ENCODE measurements around the gene NAMPT. TPM values are rescaled to one million over a fixed set of nuclear protein-coding genes. Genes with fewer than 3 reads are reported as not detected.
"Not testable (repeated sequence)": the region's sequence is repeated elsewhere in the genome, so short reads cannot be mapped to it uniquely, and the experiment has no call there.

Gene NAMPT
- total RNA-seq, 1 experiment from 2014 or later, result 392 TPM

DNA sequence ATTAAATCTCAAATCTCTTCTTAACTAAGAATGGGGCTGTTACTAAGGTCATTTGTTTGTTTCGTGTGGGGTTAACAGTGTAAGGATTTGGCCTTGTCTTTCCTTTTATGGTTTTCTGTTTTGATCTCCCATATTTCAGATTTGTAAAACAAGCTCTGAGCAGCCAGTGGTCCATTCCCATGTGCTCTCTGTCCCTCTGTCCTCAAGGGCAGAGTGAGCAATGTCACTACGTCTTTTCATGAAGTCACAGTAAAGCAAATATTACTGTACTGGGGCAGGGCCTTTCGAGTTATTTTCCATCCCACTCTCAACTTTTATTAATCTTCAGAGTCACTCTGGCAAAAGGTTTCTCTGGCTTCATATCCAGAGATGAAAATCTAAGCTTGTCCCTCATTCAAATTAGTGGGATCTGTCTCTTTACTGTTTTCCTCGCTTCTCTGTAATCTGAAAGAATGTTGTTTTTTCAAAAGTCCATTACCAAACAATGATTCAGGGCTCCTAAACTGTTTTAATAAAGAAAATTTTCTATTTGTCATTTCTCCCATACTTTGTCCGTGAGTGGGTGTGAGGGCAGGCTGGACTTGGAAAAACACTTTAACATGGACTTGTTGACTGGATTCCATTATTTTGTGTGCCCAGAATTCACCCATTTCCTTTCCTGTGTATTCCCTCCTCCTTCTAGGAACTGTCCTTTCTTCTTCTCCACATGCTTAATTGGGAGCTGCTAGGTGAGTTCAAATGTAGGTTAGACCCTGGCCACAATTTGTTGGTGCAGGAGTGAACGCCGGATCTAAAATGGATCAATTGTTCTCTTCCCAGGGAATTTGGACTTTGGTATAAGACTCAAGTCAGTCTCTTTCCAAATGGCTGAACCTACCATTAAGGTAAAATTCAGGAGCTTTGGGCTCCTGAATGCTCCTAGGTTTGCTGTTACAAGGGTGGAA lies 42.1 kb upstream of the NAMPT start:
- TF ChIP-seq, protein P1, sequence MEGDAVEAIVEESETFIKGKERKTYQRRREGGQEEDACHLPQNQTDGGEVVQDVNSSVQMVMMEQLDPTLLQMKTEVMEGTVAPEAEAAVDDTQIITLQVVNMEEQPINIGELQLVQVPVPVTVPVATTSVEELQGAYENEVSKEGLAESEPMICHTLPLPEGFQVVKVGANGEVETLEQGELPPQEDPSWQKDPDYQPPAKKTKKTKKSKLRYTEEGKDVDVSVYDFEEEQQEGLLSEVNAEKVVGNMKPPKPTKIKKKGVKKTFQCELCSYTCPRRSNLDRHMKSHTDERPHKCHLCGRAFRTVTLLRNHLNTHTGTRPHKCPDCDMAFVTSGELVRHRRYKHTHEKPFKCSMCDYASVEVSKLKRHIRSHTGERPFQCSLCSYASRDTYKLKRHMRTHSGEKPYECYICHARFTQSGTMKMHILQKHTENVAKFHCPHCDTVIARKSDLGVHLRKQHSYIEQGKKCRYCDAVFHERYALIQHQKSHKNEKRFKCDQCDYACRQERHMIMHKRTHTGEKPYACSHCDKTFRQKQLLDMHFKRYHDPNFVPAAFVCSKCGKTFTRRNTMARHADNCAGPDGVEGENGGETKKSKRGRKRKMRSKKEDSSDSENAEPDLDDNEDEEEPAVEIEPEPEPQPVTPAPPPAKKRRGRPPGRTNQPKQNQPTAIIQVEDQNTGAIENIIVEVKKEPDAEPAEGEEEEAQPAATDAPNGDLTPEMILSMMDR (IDR thresholded peaks at IDR 0.05; ENCODE audit: unreplicated experiment), result no peak
- no peaks in the 10 kb centered on the region for H3K36me3 Mint-ChIP-seq (ENCODE audit: insufficient read depth, unreplicated experiment)
- DNase-seq (ENCODE audit: unreplicated experiment), result no peak
- H3K4me1 Mint-ChIP-seq (ENCODE audit: insufficient read depth, unreplicated experiment), result peaks cover 13% of the 10 kb centered on the region
- CTCF ChIA-PET, result interaction anchor here (0.7 to 1.2 kb wide), 2 partner anchors 12 to 91 kb away, joined by 3 read pairs; no protein-coding TSS in a partner anchor
- no peak overlapping the region for H3K27ac Mint-ChIP-seq (ENCODE audit: low read depth, unreplicated experiment)
- BruUV-seq (replicated peaks), result no TSS peak
- no peaks in the 10 kb centered on the region for H3K9me3 Mint-ChIP-seq (ENCODE audit: unreplicated experiment)
- H3K27me3 Mint-ChIP-seq (ENCODE audit: insufficient read depth, unreplicated experiment), result no peaks in the 10 kb centered on the region
- POLR2A ChIA-PET, result interaction anchor here (1.1 to 1.2 kb wide), 2 partner anchors 9 to 42 kb away, joined by 3 read pairs; partner anchors contain the start of gene NAMPT
- H3K4me3 Mint-ChIP-seq (ENCODE audit: unreplicated experiment), result no peak overlapping the region
- intact Hi-C loops (cut with micrococcal nuclease), result no loop called here

DNA sequence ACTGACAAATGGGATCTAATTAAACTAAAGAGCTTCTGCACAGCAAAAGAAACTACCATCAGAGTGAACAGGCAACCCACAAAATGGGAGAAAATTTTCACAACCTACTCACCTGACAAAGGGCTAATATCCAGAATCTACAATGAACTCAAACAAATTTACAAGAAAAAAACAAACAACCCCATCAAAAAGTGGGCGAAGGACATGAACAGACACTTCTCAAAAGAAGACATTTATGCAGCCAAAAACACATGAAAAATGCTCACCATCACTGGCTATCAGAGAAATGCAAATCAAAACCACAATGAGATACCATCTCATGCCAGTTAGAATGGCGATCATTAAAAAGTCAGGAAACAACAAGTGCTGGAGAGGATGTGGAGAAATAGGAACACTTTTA lies 39.7 kb upstream of the NAMPT start:
- CTCF ChIA-PET; H3K9me3 Mint-ChIP-seq (ENCODE audit: unreplicated experiment); H3K36me3 Mint-ChIP-seq (ENCODE audit: insufficient read depth, unreplicated experiment); H3K4me1 Mint-ChIP-seq (ENCODE audit: insufficient read depth, unreplicated experiment); H3K27me3 Mint-ChIP-seq (ENCODE audit: insufficient read depth, unreplicated experiment); BruUV-seq (replicated peaks); H3K27ac Mint-ChIP-seq (ENCODE audit: low read depth, unreplicated experiment); POLR2A ChIA-PET; DNase-seq (ENCODE audit: unreplicated experiment); intact Hi-C loops (cut with micrococcal nuclease); H3K4me3 Mint-ChIP-seq (ENCODE audit: unreplicated experiment): not testable (repeated sequence)

DNA sequence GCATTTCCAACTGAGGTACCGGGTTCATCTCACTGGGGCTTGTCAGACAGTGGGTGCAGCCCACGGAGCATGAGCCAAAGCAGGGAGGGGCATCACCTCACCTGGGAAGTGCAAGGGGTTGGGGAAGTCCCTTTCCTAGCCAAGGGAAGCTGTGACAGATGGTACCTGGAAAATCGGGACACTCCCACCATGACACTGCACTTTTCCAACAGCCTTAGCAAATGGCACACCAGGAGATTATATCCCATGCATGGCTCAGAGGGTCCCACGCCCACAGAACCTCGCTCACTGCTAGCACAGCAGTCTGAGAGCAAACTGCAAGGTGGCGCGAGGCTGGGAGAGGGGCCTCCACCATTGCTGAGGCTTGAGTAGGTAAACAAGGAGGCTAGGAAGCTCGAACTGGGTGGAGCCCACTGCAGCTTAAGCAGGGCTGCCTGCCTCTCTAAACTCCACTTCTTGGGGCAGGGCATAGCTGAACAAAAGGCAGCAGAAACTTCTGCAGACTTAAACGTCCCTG lies 35.5 kb upstream of the NAMPT start:
- H3K4me3 Mint-ChIP-seq (ENCODE audit: unreplicated experiment); intact Hi-C loops (cut with micrococcal nuclease); POLR2A ChIA-PET; H3K4me1 Mint-ChIP-seq (ENCODE audit: insufficient read depth, unreplicated experiment); H3K36me3 Mint-ChIP-seq (ENCODE audit: insufficient read depth, unreplicated experiment); BruUV-seq (replicated peaks); DNase-seq (ENCODE audit: unreplicated experiment); H3K27me3 Mint-ChIP-seq (ENCODE audit: insufficient read depth, unreplicated experiment); H3K9me3 Mint-ChIP-seq (ENCODE audit: unreplicated experiment); CTCF ChIA-PET; H3K27ac Mint-ChIP-seq (ENCODE audit: low read depth, unreplicated experiment): not testable (repeated sequence)

DNA sequence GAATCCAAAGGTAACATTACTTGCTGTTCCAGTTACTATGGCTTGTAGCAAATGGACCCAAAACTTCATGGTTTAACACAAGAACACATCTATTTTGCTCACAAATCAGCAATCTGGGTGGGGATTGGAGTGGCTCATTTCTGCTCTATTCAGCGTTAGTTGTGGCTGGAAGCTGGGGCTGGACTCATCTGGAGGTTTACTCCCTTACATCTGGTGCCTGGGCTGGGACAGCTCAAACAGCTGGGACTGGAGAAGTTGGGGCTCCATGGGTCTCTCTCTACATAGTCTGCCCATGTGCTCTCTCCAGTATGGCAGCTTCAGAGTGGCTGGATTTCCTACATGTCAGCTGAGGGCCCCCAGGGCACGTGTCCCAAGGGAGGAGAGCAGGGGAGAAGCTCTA lies 33.7 kb upstream of the NAMPT start:
- Mint-ChIP-seq H3K4me1 (ENCODE audit: insufficient read depth, unreplicated experiment) (peaks cover 16% of the 10 kb centered on the region), H3K9me3 (ENCODE audit: unreplicated experiment) (no peaks in the 10 kb centered on the region), H3K4me3 (ENCODE audit: unreplicated experiment) (no peak overlapping the region), H3K36me3 (ENCODE audit: insufficient read depth, unreplicated experiment) (no peaks in the 10 kb centered on the region), H3K27me3 (ENCODE audit: insufficient read depth, unreplicated experiment) (no peaks in the 10 kb centered on the region), H3K27ac (ENCODE audit: low read depth, unreplicated experiment) (no peak overlapping the region)
- TF ChIP-seq, protein P1 (IDR thresholded peaks at IDR 0.05; ENCODE audit: unreplicated experiment), result no peak
- DNase-seq (ENCODE audit: unreplicated experiment), result no peak
- ChIA-PET POLR2A (interaction anchor here (0.7 to 0.8 kb wide), 2 partner anchors 28 to 85 kb away, joined by 3 read pairs; no protein-coding TSS in a partner anchor), CTCF (no interaction called here)
- intact Hi-C loops (cut with micrococcal nuclease), result no loop called here
- BruUV-seq (replicated peaks), result no TSS peak

DNA sequence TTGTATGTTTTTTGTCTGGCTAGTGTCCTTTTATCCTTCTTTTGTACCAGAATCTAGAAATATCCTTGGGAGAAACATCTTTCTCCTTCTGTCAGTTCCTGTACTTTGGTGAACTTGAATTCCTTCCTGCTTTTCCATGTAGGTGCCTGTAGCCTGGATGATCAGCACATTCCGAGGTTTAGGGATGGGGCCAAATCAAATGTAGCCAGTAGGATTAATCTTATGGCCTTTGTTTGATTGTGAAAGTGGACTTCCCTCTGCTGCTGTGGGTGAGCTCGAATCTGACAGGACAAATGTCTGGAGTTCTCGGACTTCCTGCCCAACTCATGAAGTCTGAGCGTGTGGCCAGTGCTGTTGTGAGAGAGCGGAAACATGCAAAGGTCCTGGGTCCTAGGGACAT lies 33.2 kb upstream of the NAMPT start:
- ChIA-PET CTCF (interaction anchor here (0.6 kb wide), 1 partner anchor 340 kb away, joined by 3 read pairs; no protein-coding TSS in a partner anchor), POLR2A (interaction anchor here (0.7 to 0.8 kb wide), 2 partner anchors 28 to 85 kb away, joined by 3 read pairs; no protein-coding TSS in a partner anchor)
- no TSS peak for BruUV-seq (replicated peaks)
- Mint-ChIP-seq H3K36me3 (ENCODE audit: insufficient read depth, unreplicated experiment) (no peaks in the 10 kb centered on the region), H3K27ac (ENCODE audit: low read depth, unreplicated experiment) (no peak overlapping the region), H3K27me3 (ENCODE audit: insufficient read depth, unreplicated experiment) (no peaks in the 10 kb centered on the region), H3K4me1 (ENCODE audit: insufficient read depth, unreplicated experiment) (peaks cover 21% of the 10 kb centered on the region), H3K4me3 (ENCODE audit: unreplicated experiment) (no peak overlapping the region), H3K9me3 (ENCODE audit: unreplicated experiment) (no peaks in the 10 kb centered on the region)
- DNase-seq (ENCODE audit: unreplicated experiment), result no peak
- intact Hi-C loops (cut with micrococcal nuclease), result no loop called here
- TF ChIP-seq, protein P1 (IDR thresholded peaks at IDR 0.05; ENCODE audit: unreplicated experiment), result no peak

Measured in MCF 10A (cell line).